GM12892 (cell line): Measurements from ENCODE around the gene CCDC90B.

ENCODE experiments used
- POLR2A ChIP-seq: IDR thresholded peaks from 2 replicates; pipeline ENCODE4 v1.6.1; 2011; ENCODE audit warnings: low read depth, low read length, control low read depth
- POLR2AphosphoS5 ChIP-seq: IDR thresholded peaks from 2 replicates; pipeline ENCODE4 v1.6.1; 2011; ENCODE audit warnings: low read depth, low read length, control low read depth
- TAF1 ChIP-seq: IDR thresholded peaks from 2 replicates; pipeline ENCODE4 v1.6.1; 2011; ENCODE audit warnings: low read depth, mild to moderate bottlenecking, control low read depth, low read length, borderline replicate concordance

DNA sequence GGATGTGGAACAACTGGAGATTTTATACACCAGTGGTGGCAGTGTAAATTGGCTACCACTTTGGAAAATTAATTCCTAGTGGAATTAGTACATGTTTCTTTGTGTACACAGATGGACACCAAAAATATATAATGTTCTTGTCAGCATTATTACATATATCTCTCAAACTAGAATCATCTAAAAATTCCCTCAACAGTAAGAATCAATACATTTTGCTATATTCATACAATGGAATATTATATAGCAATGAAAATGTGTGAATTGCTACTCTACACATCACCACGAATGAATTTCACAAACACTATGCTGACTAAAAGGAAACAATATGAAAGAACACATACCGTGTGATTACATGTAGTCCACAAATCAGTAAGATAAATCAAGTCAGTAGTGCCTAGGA lies 33.9 kb downstream of the CCDC90B start:
- TF ChIP-seq POLR2A (no peak), TAF1 (no peak), POLR2AphosphoS5 (no peak)
